A549 (cell line): ENCODE measurements around the gene PPP1R12B.

Experiments
- CEBPB ChIP-seq, 2 experiments: fragments of >200 bp in 1 of 2; sonication (Bioruptor Twin) in 1 of 2; formaldehyde crosslinking in 1 of 2; IDR thresholded peaks; 2 replicates each; pipeline ENCODE4 v1.6.1; 2012 to 2016
- CHD2 ChIP-seq: fragments of 150-350 bp; IDR thresholded peaks from 2 replicates; pipeline ENCODE4 v1.6.1; 2014; ENCODE audit warnings: low read length; ENCODE audit not compliant: partially characterized antibody
- JUN ChIP-seq, 2 experiments: fragments of >200 bp; sonication (Bioruptor Twin); formaldehyde crosslinking; IDR thresholded peaks; 2 replicates in 1 of 2; 3 replicates in 1 of 2; pipeline ENCODE4 v1.6.1; 2016 to 2017
- JUNB ChIP-seq: fragments of >200 bp; sonication (Bioruptor Twin); formaldehyde crosslinking; IDR thresholded peaks from 2 replicates; pipeline ENCODE4 v1.6.1; 2016
- KDM1A ChIP-seq: fragments of 200-600 bp; sonication (generic); IDR thresholded peaks from 2 replicates; pipeline ENCODE4 v1.6.1; 2016; ENCODE audit warnings: low read depth, mild to moderate bottlenecking
- MAX ChIP-seq: IDR thresholded peaks from 2 replicates; pipeline ENCODE4 v1.6.1; 2012
- PHF8 ChIP-seq: fragments of 200-600 bp; sonication (generic); IDR thresholded peaks from 2 replicates; pipeline ENCODE4 v1.6.1; 2016; ENCODE audit warnings: low read depth, mild to moderate bottlenecking, antibody characterized with exemption, moderate library complexity, borderline replicate concordance
- POLR2A ChIP-seq: IDR thresholded peaks from 2 replicates; pipeline ENCODE4 v1.6.1; 2012; ENCODE audit warnings: mild to moderate bottlenecking, low read length
- POLR2AphosphoS2 ChIP-seq: conservative IDR thresholded peaks from 2 replicates; pipeline ENCODE4 v1.6.1; 2012; ENCODE audit warnings: low read length, improper control_type of control experiment, inconsistent platforms
- REST ChIP-seq: fragments of 200-600 bp; sonication (generic); IDR thresholded peaks from 2 replicates; pipeline ENCODE4 v1.6.1; 2016; ENCODE audit warnings: antibody characterized with exemption, mild to moderate bottlenecking, moderate library complexity
- TP53 ChIP-seq: fragments of 250-450 bp; sonication (Bioruptor Pico); IDR thresholded peaks from 2 replicates; pipeline ENCODE4 v1.5.0; 2021; ENCODE audit warnings: mild to moderate bottlenecking, moderate library complexity
- TF ChIP-seq, protein P1 (sequence below): fragments of >200 bp; sonication (Bioruptor Twin); formaldehyde crosslinking; IDR thresholded peaks from 3 replicates; pipeline ENCODE4 v1.5.1; 2016

- no peak for TF ChIP-seq POLR2A
- TF ChIP-seq, protein P1, sequence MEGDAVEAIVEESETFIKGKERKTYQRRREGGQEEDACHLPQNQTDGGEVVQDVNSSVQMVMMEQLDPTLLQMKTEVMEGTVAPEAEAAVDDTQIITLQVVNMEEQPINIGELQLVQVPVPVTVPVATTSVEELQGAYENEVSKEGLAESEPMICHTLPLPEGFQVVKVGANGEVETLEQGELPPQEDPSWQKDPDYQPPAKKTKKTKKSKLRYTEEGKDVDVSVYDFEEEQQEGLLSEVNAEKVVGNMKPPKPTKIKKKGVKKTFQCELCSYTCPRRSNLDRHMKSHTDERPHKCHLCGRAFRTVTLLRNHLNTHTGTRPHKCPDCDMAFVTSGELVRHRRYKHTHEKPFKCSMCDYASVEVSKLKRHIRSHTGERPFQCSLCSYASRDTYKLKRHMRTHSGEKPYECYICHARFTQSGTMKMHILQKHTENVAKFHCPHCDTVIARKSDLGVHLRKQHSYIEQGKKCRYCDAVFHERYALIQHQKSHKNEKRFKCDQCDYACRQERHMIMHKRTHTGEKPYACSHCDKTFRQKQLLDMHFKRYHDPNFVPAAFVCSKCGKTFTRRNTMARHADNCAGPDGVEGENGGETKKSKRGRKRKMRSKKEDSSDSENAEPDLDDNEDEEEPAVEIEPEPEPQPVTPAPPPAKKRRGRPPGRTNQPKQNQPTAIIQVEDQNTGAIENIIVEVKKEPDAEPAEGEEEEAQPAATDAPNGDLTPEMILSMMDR, result no peak
- no peak for TF ChIP-seq CEBPB (IDR thresholded peaks at IDR 0.05)
- no peak for TF ChIP-seq PHF8
- no peak for TF ChIP-seq CHD2
- TF ChIP-seq POLR2AphosphoS2, result no peak
- no peak for TF ChIP-seq TP53 (CRISPR knock-in tag)
- no peak for TF ChIP-seq MAX
- no peak for TF ChIP-seq KDM1A
- TF ChIP-seq REST, result no peak
- no peak for TF ChIP-seq JUN (IDR thresholded peaks at IDR 0.05)
- TF ChIP-seq JUNB, result no peak
Measured at GRCh38 chr1:202302166-202302565, 46.3 kb upstream of the PPP1R12B start.
